SK-N-MC (cell line): ENCODE measurements around the gene ADGRD2.
"Not testable (repeated sequence)": the region's sequence is repeated elsewhere in the genome, so short reads cannot be mapped to it uniquely, and the experiment has no call there.

ENCODE experiments used
- DNase-seq: peaks from one replicate; pipeline ENCODE4 v3.0.0-alpha.2; 2011; ENCODE audit warnings: low read depth, low spot score
- H3K27ac ChIP-seq: fragments of 200-600 bp; sonication (generic); 2 replicates; pipeline ENCODE4 v1.5.1; 2016; ENCODE audit warnings: mixed run types
- H3K36me3 ChIP-seq: fragments of 200-600 bp; sonication (generic); 2 replicates; pipeline ENCODE4 v1.6.1; 2017; ENCODE audit warnings: antibody characterized with exemption, low read length, mixed read lengths; ENCODE audit not compliant: insufficient read depth
- H3K4me3 ChIP-seq: fragments of 200-600 bp; sonication (generic); 2 replicates; pipeline ENCODE4 v1.5.1; 2016
- H3K9ac ChIP-seq: fragments of 200-600 bp; sonication (generic); 2 replicates; pipeline ENCODE4 v1.8.0; 2017; ENCODE audit warnings: mixed run types, mixed read lengths; ENCODE audit not compliant: insufficient read length
- H3K9me3 ChIP-seq: fragments of 200-600 bp; sonication (generic); 2 replicates; pipeline ENCODE4 v1.6.1; 2017; ENCODE audit warnings: low read depth, mild to moderate bottlenecking, antibody characterized with exemption, low read length, moderate library complexity, mixed read lengths
- EZH2 ChIP-seq: fragments of 200-600 bp; sonication (generic); IDR thresholded peaks from one replicate; pipeline ENCODE4 v1.6.1; 2017; ENCODE audit warnings: antibody characterized with exemption
- FOXP2 ChIP-seq: optimal IDR thresholded peaks from 2 replicates; pipeline ENCODE3; 2011; ENCODE audit warnings: mild to moderate bottlenecking, moderate library complexity; ENCODE audit not compliant: insufficient read depth; ENCODE audit errors: extremely low read length, control extremely low read depth
- POLR2AphosphoS5 ChIP-seq: IDR thresholded peaks from 2 replicates; pipeline ENCODE4 v1.6.1; 2012; ENCODE audit warnings: mild to moderate bottlenecking, low read depth, low read length, borderline replicate concordance

The ADGRD2 gene

DNA sequence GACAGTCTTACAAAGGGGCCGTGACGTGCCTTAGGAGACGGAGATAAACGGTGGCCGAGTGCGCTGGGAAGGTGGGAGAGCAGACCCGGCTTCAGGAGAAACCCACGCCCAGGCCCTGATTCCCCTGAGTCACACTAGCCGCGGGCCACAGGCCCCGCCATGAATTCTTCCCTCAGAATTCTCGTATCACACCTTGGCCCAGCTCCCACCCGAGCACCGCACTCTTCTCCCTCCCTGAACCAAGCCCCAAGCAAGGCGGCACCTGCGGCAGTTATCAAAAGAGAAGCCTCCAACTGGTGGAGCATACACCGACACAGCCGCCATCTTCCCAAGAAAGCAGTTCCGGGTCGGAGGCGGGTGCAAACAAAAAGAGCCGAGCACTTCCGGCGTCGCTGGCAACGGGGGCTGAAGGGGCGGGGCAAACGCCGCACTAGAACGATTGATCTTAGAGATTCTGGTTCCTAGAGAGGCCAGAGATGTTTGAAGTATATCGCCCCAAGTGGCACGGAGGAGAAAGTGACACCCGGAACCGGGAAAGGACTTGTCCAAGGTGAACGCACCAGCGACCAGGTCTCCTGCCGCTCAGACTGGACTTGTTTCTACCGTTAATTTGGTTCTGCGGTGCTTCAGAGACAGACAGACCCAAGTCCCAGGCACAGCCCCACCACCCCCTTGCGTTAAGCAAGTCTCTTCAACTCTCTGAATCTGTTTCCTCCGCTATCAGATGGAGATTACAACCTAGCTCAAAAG is 35.0 kb upstream of the ADGRD2 start, which contains the start of gene PSMB7:
Gene PSMB7 (minus strand): TSS at position 341 of the 750 bp plus-strand sequence. CDS start 17 bp downstream, at position 324.
- peak; percentile 93 for DNase-seq
- peak; percentile 65 for TF ChIP-seq FOXP2
- TF ChIP-seq POLR2AphosphoS5 = peak; percentile 85
- TF ChIP-seq EZH2 = no peak
- Histone ChIP-seq H3K9ac (peak within 1 kb of the TSS; percentile 95), H3K4me3 (peak within 1 kb of the TSS; percentile 85), H3K27ac (peak within 1 kb of the TSS; percentile 75), H3K9me3 (peaks cover 3% of the 10 kb centered on the region; the same call in 1 of the 2 replicates), H3K36me3 (peaks cover 43% of the 10 kb centered on the region)

DNA sequence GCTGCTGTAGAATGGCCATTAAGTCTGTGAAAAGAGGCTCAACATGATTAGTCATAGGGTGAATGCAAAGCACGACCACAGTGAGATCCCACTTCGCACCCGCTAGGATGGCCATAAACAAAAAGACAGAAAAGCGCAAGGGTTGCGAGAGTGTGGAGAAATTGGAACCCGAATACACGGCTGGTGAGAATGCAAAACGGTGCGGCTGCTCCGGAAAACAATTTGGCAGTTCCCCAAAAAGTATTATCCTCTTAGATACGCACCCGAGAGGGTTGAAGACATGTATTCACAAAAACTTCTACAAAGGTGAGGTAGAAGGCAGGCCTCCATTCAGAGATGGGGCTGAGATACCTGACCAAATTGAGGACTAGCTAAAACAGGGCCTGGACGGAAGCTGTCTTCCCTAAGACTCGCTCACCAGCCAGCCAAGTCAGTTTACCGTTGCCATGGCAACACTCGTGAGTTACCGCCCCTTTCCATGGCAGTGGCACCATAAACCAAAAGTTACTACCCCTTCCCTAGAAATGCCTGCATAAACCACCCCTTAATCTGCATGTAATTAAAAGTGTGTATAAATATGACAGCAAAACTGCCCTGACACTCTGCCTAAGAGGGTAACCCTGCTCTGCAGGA is 34.3 kb upstream of the ADGRD2 start:
- TF ChIP-seq FOXP2 (no peak), POLR2AphosphoS5 (no peak), EZH2 (no peak)
- no peak overlapping the region for H3K27ac ChIP-seq
- H3K4me3 ChIP-seq = peak overlapping the region; percentile 85
- H3K9ac ChIP-seq = no peak overlapping the region
- no peak for DNase-seq
- peaks cover 3% of the 10 kb centered on the region; the same call in 1 of the 2 replicates for H3K9me3 ChIP-seq
- peaks cover 36% of the 10 kb centered on the region for H3K36me3 ChIP-seq

- TF ChIP-seq EZH2 (no peak), FOXP2 (no peak), POLR2AphosphoS5 (no peak)
- Histone ChIP-seq H3K27ac (no peak overlapping the region), H3K9ac (no peak overlapping the region), H3K4me3 (no peak overlapping the region), H3K9me3 (peaks cover 3% of the 10 kb centered on the region; the same call in 1 of the 2 replicates), H3K36me3 (no peaks in the 10 kb centered on the region)
- no peak for DNase-seq
Measured at GRCh38 chr9:124419832-124420489, 30.3 kb upstream of the ADGRD2 start.

DNA sequence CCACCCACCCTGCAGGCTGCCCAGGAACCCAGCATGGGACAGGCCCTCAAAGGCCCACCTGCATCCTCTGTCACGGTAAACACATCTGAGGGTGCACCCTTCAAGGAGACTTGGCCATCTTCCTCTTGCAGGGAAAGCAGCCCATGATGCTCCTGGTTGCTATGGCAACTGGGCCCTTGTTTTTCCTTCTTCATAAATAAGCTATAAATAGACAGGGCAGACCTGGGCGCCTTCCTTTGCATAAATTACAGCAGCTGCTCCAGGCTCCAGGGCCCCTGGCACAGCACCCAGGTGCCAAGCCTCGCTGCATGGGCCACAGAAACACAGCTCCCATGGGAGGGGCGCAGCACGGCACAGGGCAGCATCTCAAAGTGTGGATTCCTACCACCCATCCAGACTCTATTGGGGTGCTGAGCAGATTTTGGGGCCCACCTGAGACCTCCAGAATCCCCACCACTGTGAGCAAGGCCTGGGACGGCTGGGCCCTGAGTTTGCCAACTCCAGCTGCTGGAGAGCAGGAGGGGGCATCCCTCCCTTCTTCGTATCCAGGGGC is 29.2 kb upstream of the ADGRD2 start:
- TF ChIP-seq POLR2AphosphoS5 = no peak
- TF ChIP-seq FOXP2 = no peak
- no peak for TF ChIP-seq EZH2
- Histone ChIP-seq H3K4me3 (no peak overlapping the region), H3K27ac (no peak overlapping the region), H3K9me3 (no peaks in the 10 kb centered on the region), H3K9ac (no peak overlapping the region), H3K36me3 (no peaks in the 10 kb centered on the region)
- DNase-seq = no peak

DNA sequence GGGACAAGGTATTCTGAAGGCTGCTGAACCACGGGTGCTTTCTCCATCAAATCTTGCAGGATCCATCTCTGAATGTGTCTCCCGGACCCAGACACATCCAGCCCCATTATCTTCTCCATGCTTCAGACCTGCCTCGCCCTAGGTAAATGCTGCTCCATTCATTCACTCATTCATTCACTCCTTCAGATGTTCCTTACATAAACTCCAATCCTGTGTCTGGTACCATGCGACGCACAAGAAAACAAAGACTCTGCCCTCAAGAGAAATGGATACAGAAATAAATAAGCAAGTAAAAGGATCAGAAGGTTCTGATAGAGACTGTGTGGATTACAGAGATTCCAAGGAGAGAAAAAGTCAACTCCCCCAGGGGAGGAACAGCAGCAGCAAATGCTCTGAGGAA is 27.1 kb upstream of the ADGRD2 start:
- Histone ChIP-seq H3K4me3 (no peak overlapping the region), H3K27ac (no peak overlapping the region), H3K36me3 (no peaks in the 10 kb centered on the region), H3K9me3 (no peaks in the 10 kb centered on the region), H3K9ac (no peak overlapping the region)
- TF ChIP-seq EZH2 (no peak), POLR2AphosphoS5 (no peak), FOXP2 (no peak)
- DNase-seq = no peak

- Histone ChIP-seq H3K9me3 (no peaks in the 10 kb centered on the region), H3K27ac (no peak overlapping the region), H3K36me3 (no peaks in the 10 kb centered on the region), H3K9ac (no peak overlapping the region), H3K4me3 (no peak overlapping the region)
- TF ChIP-seq EZH2 (no peak), POLR2AphosphoS5 (no peak), FOXP2 (no peak)
- no peak for DNase-seq
Measured at GRCh38 chr9:124423591-124423990, 26.7 kb upstream of the ADGRD2 start.

GRCh38 chr9:124425733-124426132 is 24.5 kb upstream of the ADGRD2 start:
- H3K9ac ChIP-seq, H3K27ac ChIP-seq, H3K36me3 ChIP-seq, H3K9me3 ChIP-seq, H3K4me3 ChIP-seq, DNase-seq: not testable (repeated sequence)

- no peak overlapping the region for H3K27ac ChIP-seq
- H3K9me3 ChIP-seq = no peaks in the 10 kb centered on the region
- TF ChIP-seq FOXP2 (no peak), POLR2AphosphoS5 (no peak), EZH2 (no peak)
- no peak overlapping the region for H3K9ac ChIP-seq
- H3K4me3 ChIP-seq = no peak overlapping the region
- no peak for DNase-seq
- no peaks in the 10 kb centered on the region for H3K36me3 ChIP-seq
Measured at GRCh38 chr9:124426361-124426760, 23.9 kb upstream of the ADGRD2 start.
